ENCODE results near the gene SRD5A2.

DNA sequence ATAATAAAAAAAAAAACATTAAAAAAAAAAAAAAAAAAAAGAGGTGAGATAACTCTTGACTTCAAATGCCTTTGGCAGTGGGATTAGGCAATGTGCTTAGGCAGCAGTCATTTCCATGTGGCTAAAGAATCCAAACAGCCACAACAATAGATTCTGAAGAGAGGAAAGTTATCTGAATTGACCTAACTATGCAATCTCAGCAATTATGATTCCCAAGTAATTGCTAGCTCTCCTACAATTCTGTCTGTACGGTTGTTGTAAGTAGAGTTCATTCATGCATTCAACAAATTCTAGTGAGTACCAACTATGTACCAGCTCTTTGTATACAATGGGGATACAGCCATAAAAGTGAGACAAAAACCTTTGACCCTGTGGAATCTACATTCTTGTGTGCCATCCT is 3.6 kb downstream of the SRD5A2 start:
- no peak for TF ChIP-seq EZH2 (IDR thresholded peaks at IDR 0.05; ENCODE audit: insufficient read depth, poor library complexity, severe bottlenecking)
- no peak for TF ChIP-seq EZH2phosphoT487 (IDR thresholded peaks at IDR 0.05; ENCODE audit: insufficient read depth, low read depth)
